GM06990 (cell line): ENCODE data around the gene LDLRAD2.
A peak's percentile ranks its signal among the peaks of the same experiment; 100 is the strongest.

Experiments used
- DNase-seq: peaks from one replicate; pipeline ENCODE4 v3.0.0-alpha.2; 2011; ENCODE audit not compliant: insufficient read length; ENCODE audit errors: extremely low read depth
- H3K27me3 ChIP-seq: replicated peaks from 2 replicates; pipeline ENCODE4 v1.6.0; 2011; ENCODE audit warnings: low read length; ENCODE audit not compliant: control insufficient read depth, insufficient read depth
- H3K36me3 ChIP-seq: 2 replicates; pipeline ENCODE4 v1.5.1; 2011; ENCODE audit warnings: low read length; ENCODE audit not compliant: control insufficient read depth, insufficient read depth
- H3K4me3 ChIP-seq: replicated peaks from 2 replicates; pipeline ENCODE4 v1.5.1; 2011; ENCODE audit warnings: low read depth, mild to moderate bottlenecking, control low read depth, low read length
- CTCF ChIP-seq: IDR thresholded peaks from 2 replicates; pipeline ENCODE4 v1.5.1; 2011; ENCODE audit warnings: low read length, control low read depth, mild to moderate bottlenecking, inconsistent platforms; ENCODE audit not compliant: insufficient read depth, poor library complexity, severe bottlenecking

The LDLRAD2 gene

DNA sequence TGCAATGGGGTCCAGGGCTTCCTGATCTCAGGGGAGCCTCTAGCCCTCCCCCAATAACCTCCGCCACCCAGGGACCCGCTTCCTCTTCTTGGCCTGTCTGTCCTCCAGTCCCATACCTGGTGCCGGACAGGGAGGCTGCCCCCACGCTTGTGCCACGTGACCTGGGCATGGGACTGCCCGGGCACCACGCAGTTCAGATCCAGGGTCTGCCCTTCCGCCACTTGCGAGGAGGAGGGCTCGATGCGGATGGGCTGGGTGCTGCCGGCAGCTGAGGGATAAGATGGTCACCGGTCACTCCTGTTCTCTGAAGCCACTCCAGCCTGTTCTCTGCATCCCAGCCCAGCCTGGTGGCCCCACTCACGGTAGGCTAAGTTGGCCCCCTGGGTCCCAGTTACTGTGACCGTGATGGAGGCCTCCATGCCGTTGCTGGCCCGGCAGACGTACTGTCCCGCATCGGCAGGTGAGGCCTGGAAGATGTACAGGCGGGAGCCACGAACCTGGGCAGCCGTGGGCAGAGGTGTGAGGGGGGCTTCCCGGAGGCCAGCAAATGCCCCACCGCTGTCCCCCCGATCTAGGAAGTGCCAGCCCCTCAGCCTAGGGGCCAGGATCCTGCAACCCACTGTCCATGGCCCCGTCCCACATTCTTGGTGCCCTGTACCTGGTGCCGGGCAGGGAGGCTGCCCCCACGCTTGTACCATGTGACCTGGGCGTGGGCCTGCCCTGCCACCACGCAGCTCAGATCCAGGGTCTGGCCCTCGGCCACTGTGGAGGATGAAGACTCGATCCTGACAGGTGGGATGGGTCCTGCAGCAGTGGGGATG, 39.6 kb downstream of the LDLRAD2 start:
- H3K36me3 ChIP-seq: no peaks in the 10 kb centered on the region
- no peak for TF ChIP-seq CTCF

DNA sequence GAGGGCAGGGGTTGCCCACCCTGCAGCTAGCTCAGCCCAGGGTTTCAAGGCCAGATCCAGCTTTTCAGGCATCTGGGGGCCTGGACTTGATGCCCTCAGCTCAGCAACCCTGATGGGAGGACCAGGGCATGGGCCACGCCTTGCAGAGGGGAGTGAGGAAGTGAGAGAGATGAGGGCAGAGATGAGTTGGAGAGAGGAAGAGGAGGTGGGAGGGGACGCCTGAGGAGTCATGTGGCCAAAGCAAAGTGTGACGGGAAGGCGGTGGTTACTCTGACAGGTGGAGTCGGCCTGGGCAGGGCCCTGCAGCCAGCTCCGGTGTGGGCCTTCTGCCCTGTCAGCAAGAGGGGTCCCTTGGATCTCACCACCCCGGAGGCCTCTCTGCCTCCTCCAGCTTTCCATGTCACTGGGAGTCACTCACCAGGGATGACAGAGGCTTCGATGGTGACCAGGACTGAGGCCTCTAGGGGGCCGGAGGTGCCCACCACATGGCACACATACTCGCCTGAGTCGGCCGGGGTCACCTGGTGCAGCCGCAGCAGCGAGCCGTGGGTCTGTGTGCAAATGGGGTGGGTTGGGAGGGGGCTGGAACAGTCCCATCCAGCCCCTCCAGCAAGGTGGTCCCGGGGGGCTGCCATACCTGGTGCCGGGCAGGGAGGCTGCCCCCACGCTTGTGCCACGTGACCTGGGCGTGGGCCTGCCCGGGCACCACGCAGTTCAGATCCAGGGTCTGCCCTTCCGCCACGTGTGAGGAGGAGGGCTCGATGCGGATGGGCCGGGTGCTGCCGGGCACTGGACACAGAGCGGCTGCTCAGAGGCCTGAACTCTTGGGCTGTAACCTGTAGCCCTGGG, 40.4 kb downstream of the LDLRAD2 start:
- Histone ChIP-seq H3K4me3 (no peak overlapping the region), H3K27me3 (no peaks in the 10 kb centered on the region), H3K36me3 (no peaks in the 10 kb centered on the region)
- peak; percentile 50 for DNase-seq
- TF ChIP-seq CTCF: no peak

More for the DNA sequence above, 39.6 kb downstream of the LDLRAD2 start:
- Histone ChIP-seq H3K4me3 (no peak overlapping the region), H3K27me3 (no peaks in the 10 kb centered on the region)
- DNase-seq: no peak

GRCh38 chr1:21853131-21853427, 41.0 kb downstream of the LDLRAD2 start:
- no peaks in the 10 kb centered on the region for H3K36me3 ChIP-seq

GRCh38 chr1:21854090-21854750, 42.2 kb downstream of the LDLRAD2 start:
- no peak overlapping the region for H3K4me3 ChIP-seq
- no peaks in the 10 kb centered on the region for H3K27me3 ChIP-seq
- no peaks in the 10 kb centered on the region for H3K36me3 ChIP-seq
- no peak for DNase-seq
- TF ChIP-seq CTCF: no peak

More at GRCh38 chr1:21853131-21853427, 41.0 kb downstream of the LDLRAD2 start:
- DNase-seq: no peak
- TF ChIP-seq CTCF: no peak
- Histone ChIP-seq H3K27me3 (no peaks in the 10 kb centered on the region), H3K4me3 (no peak overlapping the region)

DNA sequence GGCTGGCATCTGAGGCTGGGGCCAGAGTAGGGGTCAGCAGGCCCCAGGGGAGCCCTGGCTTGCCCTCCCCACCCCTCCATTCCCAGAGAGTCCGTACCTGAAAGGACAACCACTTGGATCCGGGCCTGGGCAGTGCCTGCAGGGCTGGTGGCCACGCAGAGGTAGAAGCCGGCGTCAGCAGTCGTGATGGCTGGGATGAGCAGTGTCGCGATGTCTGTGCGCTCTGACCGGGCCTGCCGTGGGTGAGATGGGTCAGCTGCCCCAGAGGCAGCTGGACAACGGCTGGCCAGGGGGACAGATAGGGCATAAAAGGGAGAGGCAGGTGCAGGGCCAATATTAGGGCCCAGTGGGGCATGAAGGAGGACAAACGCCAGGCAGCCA, 42.7 kb downstream of the LDLRAD2 start:
- no peaks in the 10 kb centered on the region for H3K36me3 ChIP-seq
- no peak for DNase-seq

More for the DNA sequence above, 42.7 kb downstream of the LDLRAD2 start:
- Histone ChIP-seq H3K4me3 (no peak overlapping the region), H3K27me3 (no peaks in the 10 kb centered on the region)
- no peak for TF ChIP-seq CTCF
